ENCODE measurements around the gene FAM78B. TPM values are rescaled to one million over a fixed set of nuclear protein-coding genes. Genes with fewer than 3 reads are reported as not detected.

Gene FAM78B
- polyA plus RNA-seq, 6 donors from 2014 or later = not detected

DNA sequence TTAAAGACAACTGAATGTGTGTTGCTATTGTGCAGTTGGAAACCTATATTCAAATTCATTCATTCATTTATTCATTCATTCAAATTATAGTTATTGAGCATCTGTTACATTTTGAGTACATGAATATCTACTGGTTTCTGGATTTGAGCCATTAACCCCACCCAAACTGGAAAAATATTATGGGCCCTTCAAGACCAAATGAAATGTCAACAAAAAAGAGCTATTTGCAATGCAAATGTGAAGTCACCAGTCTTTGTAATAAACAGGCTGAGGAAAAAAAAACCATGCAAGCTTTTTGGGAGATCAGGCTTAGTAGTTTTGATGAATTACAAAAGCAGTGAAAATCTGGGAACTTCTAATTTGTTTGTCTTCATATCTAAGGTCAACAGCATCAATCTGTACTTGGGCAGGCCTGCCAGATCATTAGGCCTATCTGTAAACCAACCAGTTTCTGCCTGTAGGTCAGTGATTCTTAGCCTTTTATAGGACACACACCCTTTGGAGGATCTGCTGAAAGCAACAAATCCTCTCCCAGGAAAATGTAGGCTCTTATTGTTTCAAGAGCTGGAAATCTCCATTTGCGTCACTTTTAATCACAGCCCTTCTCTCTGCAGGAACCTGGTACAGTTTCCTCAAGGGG lies 134.7 kb downstream of the FAM78B start:
- no peak for ATAC-seq (ENCODE audit: low read depth in 2 of 2)
- Mint-ChIP-seq H3K9me3 (peaks cover 0 to 5% (median 0%) of the 10 kb centered on the region in 7 donors), H3K27me3 (peaks cover 20 to 33% (median 20%) of the 10 kb centered on the region in 3 donors), H3K4me1 (no peaks in the 10 kb centered on the region), H3K4me3 (no peak overlapping the region), H3K27ac (no peak overlapping the region), H3K36me3 (no peaks in the 10 kb centered on the region)
- no peak for DNase-seq

DNA sequence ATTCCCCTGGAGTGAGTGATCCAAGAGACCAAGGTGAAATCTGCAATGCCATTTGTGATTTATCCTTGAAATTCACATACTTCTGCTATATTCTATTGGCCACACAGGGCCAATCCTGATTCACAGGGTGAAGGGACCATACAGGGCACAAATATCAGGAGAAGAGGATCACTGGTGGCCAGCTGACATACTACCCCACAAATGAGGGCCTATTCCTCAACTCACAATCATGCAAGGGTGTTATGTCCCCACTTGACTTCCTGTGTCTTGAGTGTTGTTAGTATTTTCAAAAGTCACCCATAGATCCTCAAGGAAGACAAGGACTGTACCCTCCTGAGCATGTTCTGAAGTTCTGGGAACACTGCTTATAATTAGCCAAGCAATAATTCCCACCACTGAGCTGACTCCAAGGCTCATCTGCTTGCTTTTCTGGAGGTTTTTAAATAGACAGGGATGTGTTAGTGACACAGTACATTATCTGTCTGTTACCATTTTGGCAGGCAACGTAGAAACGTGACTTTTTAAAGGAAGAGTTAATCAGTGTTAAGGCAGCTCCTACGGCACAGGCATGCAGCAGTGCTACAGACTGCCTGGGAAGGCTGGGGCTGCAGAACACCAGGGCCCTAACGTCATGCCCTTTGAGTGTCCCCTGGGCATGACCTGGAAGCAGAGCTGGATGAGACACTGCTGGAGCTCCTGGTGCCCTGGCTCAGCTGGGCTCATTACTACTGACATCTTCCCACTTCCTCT lies 137.4 kb downstream of the FAM78B start:
- Mint-ChIP-seq H3K36me3 (no peaks in the 10 kb centered on the region), H3K27ac (no peak overlapping the region), H3K4me3 (no peak overlapping the region), H3K4me1 (no peaks in the 10 kb centered on the region), H3K9me3 (peaks cover 0 to 5% (median 0%) of the 10 kb centered on the region in 7 donors), H3K27me3 (peaks cover 10 to 31% (median 24%) of the 10 kb centered on the region in 3 donors)
- DNase-seq (no peak), ATAC-seq (ENCODE audit: low read depth in 2 of 2) (no peak)

- Mint-ChIP-seq H3K4me3 (no peak overlapping the region), H3K36me3 (no peaks in the 10 kb centered on the region), H3K27me3 (peaks cover 16 to 30% (median 23%) of the 10 kb centered on the region in 3 donors), H3K4me1 (no peaks in the 10 kb centered on the region), H3K27ac (no peak overlapping the region), H3K9me3 (peaks cover 0 to 5% (median 3%) of the 10 kb centered on the region in 7 donors)
- no peak for ATAC-seq (ENCODE audit: low read depth in 2 of 2)
- DNase-seq = no peak
These were observed 140.2 kb downstream of the FAM78B start for GRCh38 chr1:166026555-166026954.

GRCh38 chr1:166026143-166026542 lies 140.7 kb downstream of the FAM78B start:
- no peaks in the 10 kb centered on the region for H3K36me3 Mint-ChIP-seq
- no peak overlapping the region for H3K4me3 Mint-ChIP-seq
- H3K27me3 Mint-ChIP-seq = peaks cover 13 to 27% (median 19%) of the 10 kb centered on the region in 3 donors
- ATAC-seq (ENCODE audit: low read depth in 2 of 2) = no peak
- H3K9me3 Mint-ChIP-seq = peaks cover 0 to 5% (median 2%) of the 10 kb centered on the region in 7 donors
- no peak for DNase-seq
- H3K4me1 Mint-ChIP-seq = no peaks in the 10 kb centered on the region
- H3K27ac Mint-ChIP-seq = no peak overlapping the region

GRCh38 chr1:166020210-166020609 lies 146.6 kb downstream of the FAM78B start:
- Mint-ChIP-seq H3K36me3 (no peaks in the 10 kb centered on the region), H3K27ac (no peak overlapping the region), H3K4me1 (no peaks in the 10 kb centered on the region), H3K9me3 (peaks cover 0 to 5% (median 0%) of the 10 kb centered on the region in 7 donors), H3K27me3 (peaks cover 13 to 25% (median 14%) of the 10 kb centered on the region in 3 donors), H3K4me3 (no peak overlapping the region)
- ATAC-seq (ENCODE audit: low read depth in 2 of 2) (no peak), DNase-seq (no peak)

Measured in naive B cell (primary cell).